ENCODE measurements around the gene DOCK1. TPM values are rescaled to one million over a fixed set of nuclear protein-coding genes. Genes with fewer than 3 reads are reported as not detected.

DOCK1 gene
- polyA plus RNA-seq, 1 donor from 2014 or later, result 2.7 TPM

DNA sequence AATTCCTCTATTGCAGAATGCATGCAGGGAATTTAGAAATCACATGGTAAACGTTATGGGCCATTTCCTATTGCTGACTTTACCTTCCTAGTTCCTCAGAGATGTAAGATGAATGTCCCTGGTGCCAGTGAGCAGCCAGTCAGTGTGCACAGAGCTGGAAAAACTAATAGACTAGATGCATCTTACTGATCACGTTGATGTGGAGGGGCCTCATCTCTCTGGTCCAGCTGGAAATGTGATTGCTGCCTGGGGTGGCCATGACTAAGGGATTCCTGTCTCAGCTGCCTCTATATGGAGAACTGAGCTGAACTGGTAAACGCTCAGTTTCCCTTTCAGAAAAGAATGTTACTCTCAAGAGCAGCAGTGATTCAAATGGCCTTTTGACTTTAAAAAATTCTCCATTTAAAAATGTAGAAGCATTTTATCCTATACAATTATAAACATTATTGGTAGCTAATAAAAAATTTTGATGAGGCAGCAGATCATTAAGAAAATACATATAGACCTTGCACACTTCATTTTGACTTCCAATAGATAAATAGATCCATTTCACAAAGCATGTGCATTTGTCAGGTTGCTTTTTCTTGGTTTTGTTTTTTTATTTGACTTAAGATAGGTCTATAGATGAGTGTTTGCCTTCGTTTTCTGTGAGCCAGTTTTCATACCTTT lies 371.7 kb downstream of the DOCK1 start (continued):
- TF ChIP-seq, protein P1, sequence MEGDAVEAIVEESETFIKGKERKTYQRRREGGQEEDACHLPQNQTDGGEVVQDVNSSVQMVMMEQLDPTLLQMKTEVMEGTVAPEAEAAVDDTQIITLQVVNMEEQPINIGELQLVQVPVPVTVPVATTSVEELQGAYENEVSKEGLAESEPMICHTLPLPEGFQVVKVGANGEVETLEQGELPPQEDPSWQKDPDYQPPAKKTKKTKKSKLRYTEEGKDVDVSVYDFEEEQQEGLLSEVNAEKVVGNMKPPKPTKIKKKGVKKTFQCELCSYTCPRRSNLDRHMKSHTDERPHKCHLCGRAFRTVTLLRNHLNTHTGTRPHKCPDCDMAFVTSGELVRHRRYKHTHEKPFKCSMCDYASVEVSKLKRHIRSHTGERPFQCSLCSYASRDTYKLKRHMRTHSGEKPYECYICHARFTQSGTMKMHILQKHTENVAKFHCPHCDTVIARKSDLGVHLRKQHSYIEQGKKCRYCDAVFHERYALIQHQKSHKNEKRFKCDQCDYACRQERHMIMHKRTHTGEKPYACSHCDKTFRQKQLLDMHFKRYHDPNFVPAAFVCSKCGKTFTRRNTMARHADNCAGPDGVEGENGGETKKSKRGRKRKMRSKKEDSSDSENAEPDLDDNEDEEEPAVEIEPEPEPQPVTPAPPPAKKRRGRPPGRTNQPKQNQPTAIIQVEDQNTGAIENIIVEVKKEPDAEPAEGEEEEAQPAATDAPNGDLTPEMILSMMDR (IDR thresholded peaks at IDR 0.05; ENCODE audit: poor library complexity, severe bottlenecking), result no peak

DNA sequence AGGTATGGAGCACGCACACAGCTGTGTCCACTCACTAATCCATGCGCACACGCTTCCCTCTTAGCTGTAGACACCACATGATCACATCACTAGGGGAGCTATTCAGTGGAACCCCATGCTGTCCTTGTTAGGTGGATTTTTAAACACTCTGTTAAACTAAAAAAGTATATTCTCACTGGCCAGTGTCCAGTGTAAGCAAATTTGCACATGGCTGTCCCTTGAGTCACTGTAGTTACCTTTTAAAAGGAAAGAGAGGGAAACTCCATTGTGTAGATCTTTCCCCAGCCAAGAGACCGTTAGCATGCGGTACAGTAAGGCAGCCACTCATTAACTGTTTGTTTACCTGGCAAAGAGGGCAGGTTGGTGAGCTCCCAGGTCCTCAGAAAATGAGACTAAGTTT lies 372.8 kb downstream of the DOCK1 start:
- H3K27me3 ChIP-seq (ENCODE audit: insufficient read depth, low read depth, low read length), result no peaks in the 10 kb centered on the region
- H3K9me3 ChIP-seq (ENCODE audit: low read length), result no peaks in the 10 kb centered on the region
- H3F3A ChIP-seq (ENCODE audit: insufficient read depth, low read length, poor library complexity, severe bottlenecking), result no peaks in the 10 kb centered on the region
- no peaks in the 10 kb centered on the region for H3K9me2 ChIP-seq (ENCODE audit: insufficient read depth, low read length)
- no peak overlapping the region for H3K27ac ChIP-seq (ENCODE audit: low read length)
- H3K4me3 ChIP-seq (ENCODE audit: low read length), result no peak overlapping the region
- H3K36me3 ChIP-seq (ENCODE audit: insufficient read depth, low read length), result no peaks in the 10 kb centered on the region
- no peak overlapping the region for H3K9ac ChIP-seq (ENCODE audit: low read length)
- H3K4me2 ChIP-seq (ENCODE audit: low read length), result no peak overlapping the region
- H3K79me2 ChIP-seq (replicated peaks; ENCODE audit: insufficient read depth, low read length), result no peaks in the 10 kb centered on the region
- H2AFZ ChIP-seq (ENCODE audit: low read depth, low read length), result no peak overlapping the region
- H4K20me1 ChIP-seq (ENCODE audit: insufficient read depth), result no peaks in the 10 kb centered on the region
- TF ChIP-seq TAF1 (IDR thresholded peaks at IDR 0.05; ENCODE audit: low read depth), result no peak
- TF ChIP-seq POLR2AphosphoS5 (IDR thresholded peaks at IDR 0.05), result no peak
- no peak for TF ChIP-seq EP300 (conservative IDR thresholded peaks at IDR 0.05; ENCODE audit: poor library complexity, severe bottlenecking)
- TF ChIP-seq SMC3 (conservative IDR thresholded peaks at IDR 0.05; ENCODE audit: poor library complexity), result no peak

DNA sequence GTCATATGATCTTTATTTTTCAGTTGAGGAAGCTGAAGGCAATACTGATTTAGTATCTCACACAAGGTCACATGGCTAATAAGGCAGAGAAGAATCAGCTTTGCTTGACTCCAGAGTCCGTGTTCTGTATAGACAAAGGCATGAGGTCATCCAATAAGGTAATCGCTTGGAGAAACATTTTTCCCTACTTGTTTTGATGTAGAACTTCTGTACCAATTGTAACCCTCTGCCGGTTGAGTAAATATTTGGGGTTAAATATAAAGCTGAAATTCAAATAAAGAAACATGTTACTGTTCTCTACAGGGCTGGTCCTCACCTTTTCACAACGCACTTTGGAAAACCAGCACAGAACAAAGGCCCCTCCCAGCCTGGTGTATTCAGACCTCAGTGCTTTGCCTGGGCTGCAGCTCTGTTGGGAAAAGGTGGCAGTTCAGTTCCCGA lies 374.1 kb downstream of the DOCK1 start:
- Histone ChIP-seq H3K9me3 (ENCODE audit: low read length) (no peaks in the 10 kb centered on the region), H3K79me2 (replicated peaks; ENCODE audit: insufficient read depth, low read length) (no peaks in the 10 kb centered on the region), H3K4me2 (ENCODE audit: low read length) (no peak overlapping the region), H3F3A (ENCODE audit: insufficient read depth, low read length, poor library complexity, severe bottlenecking) (no peaks in the 10 kb centered on the region), H2AFZ (ENCODE audit: low read depth, low read length) (no peak overlapping the region), H4K20me1 (ENCODE audit: insufficient read depth) (no peaks in the 10 kb centered on the region), H3K4me3 (ENCODE audit: low read length) (no peak overlapping the region), H3K27me3 (ENCODE audit: insufficient read depth, low read depth, low read length) (no peaks in the 10 kb centered on the region), H3K9me2 (ENCODE audit: insufficient read depth, low read length) (no peaks in the 10 kb centered on the region), H3K36me3 (ENCODE audit: insufficient read depth, low read length) (no peaks in the 10 kb centered on the region), H3K9ac (ENCODE audit: low read length) (no peak overlapping the region), H3K27ac (ENCODE audit: low read length) (no peak overlapping the region)
- TF ChIP-seq EP300 (conservative IDR thresholded peaks at IDR 0.05; ENCODE audit: poor library complexity, severe bottlenecking), result no peak
- TF ChIP-seq, protein P2, sequence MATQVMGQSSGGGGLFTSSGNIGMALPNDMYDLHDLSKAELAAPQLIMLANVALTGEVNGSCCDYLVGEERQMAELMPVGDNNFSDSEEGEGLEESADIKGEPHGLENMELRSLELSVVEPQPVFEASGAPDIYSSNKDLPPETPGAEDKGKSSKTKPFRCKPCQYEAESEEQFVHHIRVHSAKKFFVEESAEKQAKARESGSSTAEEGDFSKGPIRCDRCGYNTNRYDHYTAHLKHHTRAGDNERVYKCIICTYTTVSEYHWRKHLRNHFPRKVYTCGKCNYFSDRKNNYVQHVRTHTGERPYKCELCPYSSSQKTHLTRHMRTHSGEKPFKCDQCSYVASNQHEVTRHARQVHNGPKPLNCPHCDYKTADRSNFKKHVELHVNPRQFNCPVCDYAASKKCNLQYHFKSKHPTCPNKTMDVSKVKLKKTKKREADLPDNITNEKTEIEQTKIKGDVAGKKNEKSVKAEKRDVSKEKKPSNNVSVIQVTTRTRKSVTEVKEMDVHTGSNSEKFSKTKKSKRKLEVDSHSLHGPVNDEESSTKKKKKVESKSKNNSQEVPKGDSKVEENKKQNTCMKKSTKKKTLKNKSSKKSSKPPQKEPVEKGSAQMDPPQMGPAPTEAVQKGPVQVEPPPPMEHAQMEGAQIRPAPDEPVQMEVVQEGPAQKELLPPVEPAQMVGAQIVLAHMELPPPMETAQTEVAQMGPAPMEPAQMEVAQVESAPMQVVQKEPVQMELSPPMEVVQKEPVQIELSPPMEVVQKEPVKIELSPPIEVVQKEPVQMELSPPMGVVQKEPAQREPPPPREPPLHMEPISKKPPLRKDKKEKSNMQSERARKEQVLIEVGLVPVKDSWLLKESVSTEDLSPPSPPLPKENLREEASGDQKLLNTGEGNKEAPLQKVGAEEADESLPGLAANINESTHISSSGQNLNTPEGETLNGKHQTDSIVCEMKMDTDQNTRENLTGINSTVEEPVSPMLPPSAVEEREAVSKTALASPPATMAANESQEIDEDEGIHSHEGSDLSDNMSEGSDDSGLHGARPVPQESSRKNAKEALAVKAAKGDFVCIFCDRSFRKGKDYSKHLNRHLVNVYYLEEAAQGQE (IDR thresholded peaks at IDR 0.05; ENCODE audit: borderline replicate concordance), result no peak
- TF ChIP-seq, protein P1 (IDR thresholded peaks at IDR 0.05; ENCODE audit: poor library complexity, severe bottlenecking), result no peak
- TF ChIP-seq POLR2AphosphoS5 (IDR thresholded peaks at IDR 0.05), result no peak

All from neural cell (in vitro differentiated cells).